ENCODE data around the gene BAG1.

The BAG1 gene

GRCh38 chr9:33241298-33241697, 23.2 kb downstream of the BAG1 start:
- no peak for DNase-seq

GRCh38 chr9:33239921-33240320, 24.6 kb downstream of the BAG1 start, which contains the start of gene SPINK4:
Gene SPINK4, plus strand, starts transcription at chr9:33240167. Its CDS starts 42 bp downstream, at chr9:33240209.
- DNase-seq: no peak

- DNase-seq: no peak
Measured at GRCh38 chr9:33236571-33236970, 27.9 kb downstream of the BAG1 start.

GRCh38 chr9:33234511-33235467, 29.7 kb downstream of the BAG1 start:
- DNase-seq: no peak

- DNase-seq: no peak
Measured at GRCh38 chr9:33233626-33234342, 30.7 kb downstream of the BAG1 start.

- no peak for DNase-seq
Measured at GRCh38 chr9:33232815-33233214, 31.7 kb downstream of the BAG1 start.

- DNase-seq: no peak
Measured at GRCh38 chr9:33231623-33231942, 32.9 kb downstream of the BAG1 start.

- no peak for DNase-seq
Measured at GRCh38 chr9:33230756-33231622, 33.5 kb downstream of the BAG1 start.

GRCh38 chr9:33229359-33230114, 35.0 kb downstream of the BAG1 start:
- DNase-seq: no peak

GRCh38 chr9:33228606-33229005, 35.9 kb downstream of the BAG1 start:
- no peak for DNase-seq

- DNase-seq: no peak
Measured at GRCh38 chr9:33227741-33228140, 36.8 kb downstream of the BAG1 start.

- DNase-seq: no peak
Measured at GRCh38 chr9:33227008-33227398, 37.5 kb downstream of the BAG1 start.

GRCh38 chr9:33225319-33226147, 39.0 kb downstream of the BAG1 start:
- peak; percentile 69 for DNase-seq

GRCh38 chr9:33223696-33224095, 40.8 kb downstream of the BAG1 start:
- DNase-seq: no peak

- no peak for DNase-seq
Measured at GRCh38 chr9:33222031-33222430, 42.5 kb downstream of the BAG1 start.

- DNase-seq: no peak
Measured at GRCh38 chr9:33221568-33221884, 43.0 kb downstream of the BAG1 start.

- no peak for DNase-seq
Measured at GRCh38 chr9:33220681-33221567, 43.6 kb downstream of the BAG1 start.

- no peak for DNase-seq
Measured at GRCh38 chr9:33211695-33212393, 52.7 kb downstream of the BAG1 start.

- no peak for DNase-seq
Measured at GRCh38 chr9:33210006-33210715, 54.3 kb downstream of the BAG1 start.

Data from activated gamma-delta T cell treated with Interleukin-2 at 50 U/mL for 16 hours (primary cell).